ENCODE data around the gene DCBLD1. TPM values are rescaled to one million over a fixed set of nuclear protein-coding genes. Genes with fewer than 3 reads are reported as not detected.
"Not testable (repeated sequence)": the region's sequence is repeated elsewhere in the genome, so short reads cannot be mapped to it uniquely, and the experiment has no call there.

DCBLD1 gene
- total and polyA plus RNA-seq, 4 donors = 2.7 to 10.4 (median 4.4) TPM

DNA sequence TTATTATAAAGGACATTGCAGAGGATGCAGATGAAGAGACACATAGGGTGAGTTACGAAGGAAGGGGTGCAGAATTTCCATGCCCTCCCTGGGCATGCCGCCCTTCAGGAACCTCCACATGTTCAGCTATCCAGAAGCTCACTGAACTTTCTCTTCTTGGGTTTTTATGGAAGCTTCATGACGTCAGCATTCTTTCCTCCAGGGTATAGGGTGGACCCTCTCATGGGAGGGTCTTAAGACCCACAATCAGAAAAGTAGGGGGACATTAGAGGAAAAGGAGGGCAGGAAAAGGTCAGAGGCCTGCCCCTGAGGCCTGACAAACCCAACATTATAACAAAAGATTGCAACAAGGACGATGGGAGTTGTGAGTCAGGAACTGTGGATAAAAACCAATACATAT lies 14.6 kb upstream of the DCBLD1 start:
- no peaks in the 10 kb centered on the region for H3K9me3 ChIP-seq (ENCODE audit: control insufficient read depth in 4 of 4, low read length in 3 of 4)
- H3K4me1 ChIP-seq (ENCODE audit: control insufficient read depth in 4 of 4, insufficient read depth in 4 of 4, low read length in 3 of 4) = no peaks in the 10 kb centered on the region
- no peak overlapping the region for H3K27ac ChIP-seq (ENCODE audit: low read depth in 1 of 2, low read length in 2 of 2)
- 83% methylated on average over 4 of the region's 4 CpGs for WGBS
- DNase-seq (ENCODE audit: low spot score) = no peak
- TF ChIP-seq RAD21 (IDR thresholded peaks at IDR 0.05) (no peak), TAF1 (conservative IDR thresholded peaks at IDR 0.05) (no peak), JUND (IDR thresholded peaks at IDR 0.05) (no peak), YY1 (IDR thresholded peaks at IDR 0.05) (no peak), HNF4G (IDR thresholded peaks at IDR 0.05) (no peak), EGR1 (IDR thresholded peaks at IDR 0.05; ENCODE audit: low read depth in 2 of 2) (no peak), GABPA (IDR thresholded peaks at IDR 0.05 in 1 of 2, conservative IDR thresholded peaks at IDR 0.05 in 1 of 2) (no peak), RXRA (IDR thresholded peaks at IDR 0.05) (no peak), NR2F2 (IDR thresholded peaks at IDR 0.05) (no peak), FOXA2 (IDR thresholded peaks at IDR 0.05) (no peak), HNF4A (conservative IDR thresholded peaks at IDR 0.05) (no peak), FOXA1 (IDR thresholded peaks at IDR 0.05) (no peak)
- TF ChIP-seq, protein P1, sequence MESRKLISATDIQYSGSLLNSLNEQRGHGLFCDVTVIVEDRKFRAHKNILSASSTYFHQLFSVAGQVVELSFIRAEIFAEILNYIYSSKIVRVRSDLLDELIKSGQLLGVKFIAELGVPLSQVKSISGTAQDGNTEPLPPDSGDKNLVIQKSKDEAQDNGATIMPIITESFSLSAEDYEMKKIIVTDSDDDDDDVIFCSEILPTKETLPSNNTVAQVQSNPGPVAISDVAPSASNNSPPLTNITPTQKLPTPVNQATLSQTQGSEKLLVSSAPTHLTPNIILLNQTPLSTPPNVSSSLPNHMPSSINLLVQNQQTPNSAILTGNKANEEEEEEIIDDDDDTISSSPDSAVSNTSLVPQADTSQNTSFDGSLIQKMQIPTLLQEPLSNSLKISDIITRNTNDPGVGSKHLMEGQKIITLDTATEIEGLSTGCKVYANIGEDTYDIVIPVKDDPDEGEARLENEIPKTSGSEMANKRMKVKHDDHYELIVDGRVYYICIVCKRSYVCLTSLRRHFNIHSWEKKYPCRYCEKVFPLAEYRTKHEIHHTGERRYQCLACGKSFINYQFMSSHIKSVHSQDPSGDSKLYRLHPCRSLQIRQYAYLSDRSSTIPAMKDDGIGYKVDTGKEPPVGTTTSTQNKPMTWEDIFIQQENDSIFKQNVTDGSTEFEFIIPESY (IDR thresholded peaks at IDR 0.05) = no peak
- TF ChIP-seq, protein P2, sequence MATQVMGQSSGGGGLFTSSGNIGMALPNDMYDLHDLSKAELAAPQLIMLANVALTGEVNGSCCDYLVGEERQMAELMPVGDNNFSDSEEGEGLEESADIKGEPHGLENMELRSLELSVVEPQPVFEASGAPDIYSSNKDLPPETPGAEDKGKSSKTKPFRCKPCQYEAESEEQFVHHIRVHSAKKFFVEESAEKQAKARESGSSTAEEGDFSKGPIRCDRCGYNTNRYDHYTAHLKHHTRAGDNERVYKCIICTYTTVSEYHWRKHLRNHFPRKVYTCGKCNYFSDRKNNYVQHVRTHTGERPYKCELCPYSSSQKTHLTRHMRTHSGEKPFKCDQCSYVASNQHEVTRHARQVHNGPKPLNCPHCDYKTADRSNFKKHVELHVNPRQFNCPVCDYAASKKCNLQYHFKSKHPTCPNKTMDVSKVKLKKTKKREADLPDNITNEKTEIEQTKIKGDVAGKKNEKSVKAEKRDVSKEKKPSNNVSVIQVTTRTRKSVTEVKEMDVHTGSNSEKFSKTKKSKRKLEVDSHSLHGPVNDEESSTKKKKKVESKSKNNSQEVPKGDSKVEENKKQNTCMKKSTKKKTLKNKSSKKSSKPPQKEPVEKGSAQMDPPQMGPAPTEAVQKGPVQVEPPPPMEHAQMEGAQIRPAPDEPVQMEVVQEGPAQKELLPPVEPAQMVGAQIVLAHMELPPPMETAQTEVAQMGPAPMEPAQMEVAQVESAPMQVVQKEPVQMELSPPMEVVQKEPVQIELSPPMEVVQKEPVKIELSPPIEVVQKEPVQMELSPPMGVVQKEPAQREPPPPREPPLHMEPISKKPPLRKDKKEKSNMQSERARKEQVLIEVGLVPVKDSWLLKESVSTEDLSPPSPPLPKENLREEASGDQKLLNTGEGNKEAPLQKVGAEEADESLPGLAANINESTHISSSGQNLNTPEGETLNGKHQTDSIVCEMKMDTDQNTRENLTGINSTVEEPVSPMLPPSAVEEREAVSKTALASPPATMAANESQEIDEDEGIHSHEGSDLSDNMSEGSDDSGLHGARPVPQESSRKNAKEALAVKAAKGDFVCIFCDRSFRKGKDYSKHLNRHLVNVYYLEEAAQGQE (IDR thresholded peaks at IDR 0.05) = no peak
- TF ChIP-seq, protein P3, sequence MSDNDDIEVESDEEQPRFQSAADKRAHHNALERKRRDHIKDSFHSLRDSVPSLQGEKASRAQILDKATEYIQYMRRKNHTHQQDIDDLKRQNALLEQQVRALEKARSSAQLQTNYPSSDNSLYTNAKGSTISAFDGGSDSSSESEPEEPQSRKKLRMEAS (IDR thresholded peaks at IDR 0.05) = no peak
- TF ChIP-seq, protein P4, sequence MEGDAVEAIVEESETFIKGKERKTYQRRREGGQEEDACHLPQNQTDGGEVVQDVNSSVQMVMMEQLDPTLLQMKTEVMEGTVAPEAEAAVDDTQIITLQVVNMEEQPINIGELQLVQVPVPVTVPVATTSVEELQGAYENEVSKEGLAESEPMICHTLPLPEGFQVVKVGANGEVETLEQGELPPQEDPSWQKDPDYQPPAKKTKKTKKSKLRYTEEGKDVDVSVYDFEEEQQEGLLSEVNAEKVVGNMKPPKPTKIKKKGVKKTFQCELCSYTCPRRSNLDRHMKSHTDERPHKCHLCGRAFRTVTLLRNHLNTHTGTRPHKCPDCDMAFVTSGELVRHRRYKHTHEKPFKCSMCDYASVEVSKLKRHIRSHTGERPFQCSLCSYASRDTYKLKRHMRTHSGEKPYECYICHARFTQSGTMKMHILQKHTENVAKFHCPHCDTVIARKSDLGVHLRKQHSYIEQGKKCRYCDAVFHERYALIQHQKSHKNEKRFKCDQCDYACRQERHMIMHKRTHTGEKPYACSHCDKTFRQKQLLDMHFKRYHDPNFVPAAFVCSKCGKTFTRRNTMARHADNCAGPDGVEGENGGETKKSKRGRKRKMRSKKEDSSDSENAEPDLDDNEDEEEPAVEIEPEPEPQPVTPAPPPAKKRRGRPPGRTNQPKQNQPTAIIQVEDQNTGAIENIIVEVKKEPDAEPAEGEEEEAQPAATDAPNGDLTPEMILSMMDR (IDR thresholded peaks at IDR 0.05; ENCODE audit: low read depth, low read length, missing input control) = no peak
- TF ChIP-seq, protein P5, sequence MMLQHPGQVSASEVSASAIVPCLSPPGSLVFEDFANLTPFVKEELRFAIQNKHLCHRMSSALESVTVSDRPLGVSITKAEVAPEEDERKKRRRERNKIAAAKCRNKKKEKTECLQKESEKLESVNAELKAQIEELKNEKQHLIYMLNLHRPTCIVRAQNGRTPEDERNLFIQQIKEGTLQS (IDR thresholded peaks at IDR 0.05) = no peak
- no peak overlapping the region for H3K4me3 ChIP-seq (ENCODE audit: low read depth in 1 of 3, low read length in 3 of 3)
- no peaks in the 10 kb centered on the region for H3K27me3 ChIP-seq (ENCODE audit: control insufficient read depth in 4 of 4, insufficient read depth in 4 of 4, low read length in 3 of 4)
- H3K9ac ChIP-seq (ENCODE audit: low read depth in 1 of 2, low read length in 2 of 2) = no peak overlapping the region
- H3K36me3 ChIP-seq (ENCODE audit: control insufficient read depth in 4 of 4, insufficient read depth in 3 of 4, low read depth in 1 of 4, low read length in 3 of 4) = no peaks in the 10 kb centered on the region

DNA sequence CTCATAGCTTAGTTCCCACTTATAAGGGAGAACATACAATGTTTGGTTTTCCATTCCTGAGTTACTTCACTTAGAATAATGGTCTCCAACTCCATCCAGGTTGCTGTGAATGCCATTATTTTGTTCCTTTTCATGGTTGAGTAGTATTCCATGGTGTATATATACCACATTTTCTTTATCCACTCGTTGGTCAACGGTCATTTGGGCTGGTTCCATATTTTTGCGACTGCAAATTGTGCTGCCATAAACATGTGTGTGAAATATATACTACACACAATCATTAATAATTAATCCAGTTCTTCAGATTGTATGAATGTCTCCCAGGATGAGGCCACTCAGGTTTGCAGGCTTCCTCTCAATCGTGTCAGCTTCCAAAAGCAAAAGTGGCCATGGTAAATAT lies 13.9 kb upstream of the DCBLD1 start:
- not testable (repeated sequence) for H3K36me3 ChIP-seq (ENCODE audit: control insufficient read depth in 4 of 4, insufficient read depth in 3 of 4, low read depth in 1 of 4, low read length in 3 of 4); DNase-seq (ENCODE audit: low spot score); H3K4me1 ChIP-seq (ENCODE audit: control insufficient read depth in 4 of 4, insufficient read depth in 4 of 4, low read length in 3 of 4); H3K9ac ChIP-seq (ENCODE audit: low read depth in 1 of 2, low read length in 2 of 2); H3K27ac ChIP-seq (ENCODE audit: low read depth in 1 of 2, low read length in 2 of 2); H3K4me3 ChIP-seq (ENCODE audit: low read depth in 1 of 3, low read length in 3 of 3); H3K9me3 ChIP-seq (ENCODE audit: control insufficient read depth in 4 of 4, low read length in 3 of 4); H3K27me3 ChIP-seq (ENCODE audit: control insufficient read depth in 4 of 4, insufficient read depth in 4 of 4, low read length in 3 of 4)
- WGBS = 84% methylated on average over 4 of the region's 4 CpGs

All from liver (tissue), 9 donors.